Retinal pigment epithelial cell (primary cell): ENCODE measurements around the gene NTN4.
"Not testable (repeated sequence)": the region's sequence is repeated elsewhere in the genome, so short reads cannot be mapped to it uniquely, and the experiment has no call there.

Source experiments
- DNase-seq: peaks from one replicate; pipeline ENCODE4 v3.0.0-alpha.2; 2010; ENCODE audit warnings: low read depth
- H3K4me3 ChIP-seq: 2 replicates; pipeline ENCODE4 v1.5.1; 2011; ENCODE audit warnings: mild to moderate bottlenecking, low read length, control low read depth, moderate library complexity
- TF ChIP-seq, protein P1 (sequence below): conservative IDR thresholded peaks from 2 replicates; pipeline ENCODE4 v1.5.1; 2011; ENCODE audit warnings: low read depth, low read length, control low read depth, inconsistent platforms

The NTN4 gene

DNA sequence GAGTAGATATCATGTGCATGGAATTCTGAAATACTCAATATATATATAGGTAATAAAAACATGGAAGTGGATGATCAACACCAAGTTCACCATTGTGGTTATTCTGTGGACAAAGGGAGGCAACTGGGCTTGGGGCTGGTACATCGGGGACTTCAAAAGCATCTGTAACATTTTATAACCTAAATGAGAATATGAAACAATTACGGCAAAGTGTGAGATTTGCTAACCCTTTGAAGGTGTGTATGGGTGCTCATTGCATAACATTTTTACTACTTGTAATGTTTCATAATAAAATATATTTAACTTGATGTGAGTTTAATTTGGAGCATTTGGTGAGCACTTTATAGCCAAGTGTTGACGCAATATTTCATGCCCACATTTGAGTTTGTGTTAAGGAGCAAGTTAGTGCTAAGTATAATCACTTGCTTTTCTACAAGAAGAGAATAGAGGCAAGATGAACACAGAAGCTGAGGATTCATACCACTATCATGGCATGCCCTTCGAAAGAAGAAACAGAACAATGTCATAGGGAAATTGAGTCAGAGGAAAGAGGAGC lies 109.3 kb downstream of the NTN4 start:
- DNase-seq: no peak
- no peak overlapping the region for H3K4me3 ChIP-seq
- TF ChIP-seq, protein P1, sequence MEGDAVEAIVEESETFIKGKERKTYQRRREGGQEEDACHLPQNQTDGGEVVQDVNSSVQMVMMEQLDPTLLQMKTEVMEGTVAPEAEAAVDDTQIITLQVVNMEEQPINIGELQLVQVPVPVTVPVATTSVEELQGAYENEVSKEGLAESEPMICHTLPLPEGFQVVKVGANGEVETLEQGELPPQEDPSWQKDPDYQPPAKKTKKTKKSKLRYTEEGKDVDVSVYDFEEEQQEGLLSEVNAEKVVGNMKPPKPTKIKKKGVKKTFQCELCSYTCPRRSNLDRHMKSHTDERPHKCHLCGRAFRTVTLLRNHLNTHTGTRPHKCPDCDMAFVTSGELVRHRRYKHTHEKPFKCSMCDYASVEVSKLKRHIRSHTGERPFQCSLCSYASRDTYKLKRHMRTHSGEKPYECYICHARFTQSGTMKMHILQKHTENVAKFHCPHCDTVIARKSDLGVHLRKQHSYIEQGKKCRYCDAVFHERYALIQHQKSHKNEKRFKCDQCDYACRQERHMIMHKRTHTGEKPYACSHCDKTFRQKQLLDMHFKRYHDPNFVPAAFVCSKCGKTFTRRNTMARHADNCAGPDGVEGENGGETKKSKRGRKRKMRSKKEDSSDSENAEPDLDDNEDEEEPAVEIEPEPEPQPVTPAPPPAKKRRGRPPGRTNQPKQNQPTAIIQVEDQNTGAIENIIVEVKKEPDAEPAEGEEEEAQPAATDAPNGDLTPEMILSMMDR: no peak

DNA sequence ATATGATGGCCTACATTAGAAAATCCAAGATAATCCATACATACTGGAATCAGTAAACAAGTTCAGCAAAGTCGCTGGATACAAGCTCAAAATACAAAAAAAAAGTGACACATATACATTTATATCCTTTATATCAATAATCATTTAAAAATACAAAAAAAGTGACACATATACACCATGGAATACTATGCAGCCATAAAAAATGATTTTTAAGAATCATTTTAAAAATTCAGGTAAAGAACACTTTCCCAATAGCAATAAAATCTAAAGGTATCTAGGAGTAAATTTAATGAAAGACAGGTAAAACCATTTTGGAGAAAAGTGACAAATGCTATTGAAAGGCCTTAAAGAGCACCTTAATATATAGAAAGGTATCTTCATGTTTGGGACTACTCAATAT lies 111.9 kb downstream of the NTN4 start:
- TF ChIP-seq, protein P1: no peak
- DNase-seq: no peak
- H3K4me3 ChIP-seq: no peak overlapping the region

DNA sequence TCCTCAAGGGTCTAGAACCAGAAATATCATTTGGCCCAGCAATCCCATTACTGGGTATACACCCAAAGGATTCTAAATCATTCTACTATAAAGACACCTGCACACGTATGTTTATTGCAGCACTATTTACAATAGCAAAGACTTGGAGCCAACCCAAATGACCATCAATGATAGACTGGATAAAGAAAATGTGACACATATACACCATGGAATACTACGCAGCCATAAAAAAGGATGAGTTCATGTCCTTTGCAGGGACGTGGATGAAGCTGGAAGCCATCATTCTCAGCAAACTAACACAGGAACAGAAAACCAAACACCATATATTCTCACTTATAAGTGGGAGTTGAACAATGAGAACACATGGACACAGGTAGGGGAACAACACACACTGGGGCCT lies 112.8 kb downstream of the NTN4 start:
- DNase-seq: not testable (repeated sequence)

DNA sequence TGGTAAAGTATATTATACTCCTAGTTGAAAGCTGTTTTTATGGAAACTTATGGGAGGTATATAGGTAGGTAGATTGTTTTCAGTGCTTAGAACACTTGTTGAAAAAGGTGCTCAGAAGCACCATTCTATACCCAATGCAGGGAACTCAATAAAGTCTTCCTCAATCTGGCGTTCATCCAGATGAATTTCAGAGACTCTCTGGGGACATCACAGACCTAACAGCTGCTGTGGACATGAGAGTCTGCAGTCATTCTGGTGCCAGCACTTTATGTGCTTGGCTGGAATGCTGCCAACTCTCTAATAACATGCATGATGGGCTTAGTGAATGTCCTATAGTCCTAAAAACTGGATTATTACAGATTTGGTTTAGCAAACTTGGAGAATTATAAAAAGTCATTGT lies 115.9 kb downstream of the NTN4 start:
- DNase-seq: peak; percentile 58
- TF ChIP-seq, protein P1: no peak
- H3K4me3 ChIP-seq: no peak overlapping the region

More for the DNA sequence above, 112.8 kb downstream of the NTN4 start:
- H3K4me3 ChIP-seq: not testable (repeated sequence)

DNA sequence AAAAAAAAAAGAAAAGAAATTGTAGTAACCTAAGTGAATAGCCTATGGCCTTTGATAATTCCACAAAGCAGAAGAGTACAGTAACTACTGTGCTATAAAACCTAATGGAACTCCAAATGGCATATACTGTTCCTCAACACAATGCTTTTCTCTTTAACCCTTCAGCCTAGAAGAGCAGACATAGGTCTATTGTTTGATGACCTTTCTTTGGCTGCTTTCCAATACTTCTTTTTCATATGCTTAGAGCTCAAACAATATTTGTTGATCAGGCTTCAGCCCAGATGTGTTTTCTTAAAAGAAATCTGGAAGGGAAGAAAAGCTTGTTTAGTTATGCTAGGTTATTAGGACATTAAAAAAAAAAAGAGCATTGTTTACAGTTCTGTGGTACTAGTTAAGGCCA lies 116.4 kb downstream of the NTN4 start:
- H3K4me3 ChIP-seq: no peak overlapping the region
- DNase-seq: no peak
- TF ChIP-seq, protein P1: no peak

DNA sequence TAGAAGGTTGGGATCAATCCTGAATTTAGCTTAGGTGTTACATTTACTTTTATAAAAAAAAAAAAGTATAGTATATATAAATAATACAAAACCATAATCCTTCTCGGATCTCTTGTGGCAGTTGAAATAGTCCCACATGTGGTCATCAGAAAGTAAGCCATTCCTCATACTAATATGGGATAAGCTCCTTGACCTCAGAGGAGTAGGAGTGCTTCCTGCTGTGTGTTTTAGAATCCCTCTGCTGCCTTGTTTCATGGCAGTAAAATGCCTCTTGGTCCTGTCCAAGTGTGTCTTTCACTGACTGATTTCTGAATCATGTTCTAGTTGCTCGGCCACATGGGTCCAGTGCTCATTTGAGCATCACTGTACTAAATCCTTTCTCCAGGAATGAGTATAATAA lies 117.0 kb downstream of the NTN4 start:
- TF ChIP-seq, protein P1: no peak
- H3K4me3 ChIP-seq: no peak overlapping the region
- DNase-seq: no peak

DNA sequence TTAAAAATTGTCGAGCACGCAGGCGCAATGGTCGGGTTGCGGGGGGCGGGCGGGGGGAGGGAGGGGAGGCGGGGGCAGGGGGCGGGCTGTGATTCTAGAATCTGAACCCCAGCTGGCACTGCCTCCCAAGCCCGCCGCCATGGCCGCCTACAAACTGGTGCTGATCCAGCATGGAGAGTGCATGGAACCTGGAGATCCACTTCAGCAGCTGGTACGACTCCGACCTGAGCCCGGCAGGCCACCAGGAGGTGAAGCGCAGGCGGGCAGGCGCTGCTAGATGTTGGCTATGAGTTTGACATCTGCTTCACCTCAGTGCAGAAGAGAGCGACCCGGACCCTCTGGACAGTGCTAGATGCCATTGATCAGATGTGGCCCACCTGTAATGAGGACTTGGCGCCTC lies 118.4 kb downstream of the NTN4 start:
- TF ChIP-seq, protein P1: no peak
- no peak overlapping the region for H3K4me3 ChIP-seq
- no peak for DNase-seq

DNA sequence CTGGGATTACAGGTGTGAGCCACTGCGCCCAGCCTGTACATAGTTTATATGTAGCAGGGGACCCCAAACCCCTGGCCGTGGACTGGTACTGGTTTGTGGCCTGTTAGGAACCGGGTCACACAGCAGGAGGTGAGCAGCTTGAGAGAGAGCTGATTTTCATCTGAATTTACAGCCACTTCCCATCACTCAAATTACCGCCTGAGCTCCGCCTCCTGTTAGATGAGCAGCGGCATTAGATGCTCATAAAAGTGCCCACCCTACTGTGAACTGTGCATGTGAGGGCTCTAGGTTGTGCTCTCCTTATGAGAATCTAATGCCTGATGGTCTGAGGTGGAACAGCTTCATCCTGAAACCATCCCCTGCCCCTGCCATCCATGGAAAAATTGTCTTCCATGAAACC lies 119.3 kb downstream of the NTN4 start:
- no peak for DNase-seq
- H3K4me3 ChIP-seq: no peak overlapping the region
- TF ChIP-seq, protein P1: no peak
